Activated T-cell treated with anti-CD3 and anti-CD28 coated beads for 4 hours (primary cell): ENCODE measurements around the gene LIM2.
"Not testable (repeated sequence)": the region's sequence is repeated elsewhere in the genome, so short reads cannot be mapped to it uniquely, and the experiment has no call there.

ENCODE experiments used
- DNase-seq: peaks from one replicate; pipeline ENCODE4 v3.0.0-alpha.2; 2020

Gene LIM2, protein sequence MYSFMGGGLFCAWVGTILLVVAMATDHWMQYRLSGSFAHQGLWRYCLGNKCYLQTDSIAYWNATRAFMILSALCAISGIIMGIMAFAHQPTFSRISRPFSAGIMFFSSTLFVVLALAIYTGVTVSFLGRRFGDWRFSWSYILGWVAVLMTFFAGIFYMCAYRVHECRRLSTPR

GRCh38 chr19:51387924-51388389 lies at the start of gene LIM2:
Gene LIM2 (minus strand): TSS chr19:51387974. CDS start chr19:51387443, 531 bp downstream.
- no peak for DNase-seq

DNA sequence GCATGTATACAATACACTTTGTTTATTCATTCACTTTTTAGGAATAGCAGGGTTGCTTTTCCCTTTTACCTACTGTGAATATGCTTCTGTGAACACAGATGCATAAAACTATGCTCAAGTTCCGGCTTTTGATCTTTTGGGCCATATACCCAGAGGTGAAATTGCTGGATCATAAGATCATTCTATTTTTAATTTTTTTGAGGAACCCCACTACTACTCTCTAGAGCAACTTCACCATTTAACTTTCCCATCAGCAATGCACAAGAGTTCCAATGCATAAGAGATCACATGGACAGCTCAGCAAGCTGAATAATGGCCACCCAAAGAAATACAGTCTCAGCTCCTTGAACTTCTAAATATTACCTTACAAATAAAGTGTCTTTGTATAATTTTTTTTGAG lies 46.7 kb upstream of the LIM2 start:
- no peak for DNase-seq

- no peak for DNase-seq
Observed at GRCh38 chr19:51433043-51433442, 45.3 kb upstream of the LIM2 start.

GRCh38 chr19:51431124-51431523 lies 43.4 kb upstream of the LIM2 start:
- no peak for DNase-seq

DNA sequence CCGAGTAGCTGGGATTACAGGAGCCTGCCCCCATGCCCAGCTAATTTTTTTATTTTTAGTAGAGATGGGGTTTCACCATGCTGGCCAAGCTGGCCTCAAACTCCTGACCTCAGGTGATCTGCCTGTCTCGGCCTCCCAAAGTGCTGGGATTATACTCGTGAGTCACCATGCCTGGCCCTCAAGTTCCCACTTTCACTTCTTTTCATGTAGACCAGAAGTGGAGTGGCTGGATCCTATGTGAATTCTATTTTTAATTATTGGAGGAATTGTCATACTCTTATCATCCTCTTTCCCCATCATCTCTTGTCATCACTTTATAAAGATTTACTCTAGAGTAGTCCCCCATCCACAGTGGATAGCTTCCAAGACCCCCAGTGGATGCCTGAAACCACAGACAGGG lies 42.4 kb upstream of the LIM2 start:
- DNase-seq = no peak

DNA sequence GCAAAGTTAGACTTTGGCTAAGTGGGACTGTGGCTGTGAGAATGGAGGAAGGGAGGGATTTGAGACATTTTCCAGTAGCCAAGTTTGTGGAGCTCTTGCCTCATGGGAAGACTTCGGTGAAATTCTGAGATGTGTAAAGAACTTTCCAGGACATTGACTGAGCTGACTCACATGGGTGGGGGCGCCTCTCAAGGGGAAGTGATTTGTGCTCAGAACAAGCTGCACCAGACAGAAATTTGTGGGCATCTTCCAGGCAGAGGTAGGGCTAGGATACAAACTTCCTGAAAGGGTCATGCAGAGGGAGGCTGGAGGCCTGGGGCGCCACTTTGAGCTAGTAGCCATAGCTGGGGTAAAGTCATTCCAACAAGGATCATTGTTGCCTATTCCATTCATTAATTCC lies 39.4 kb upstream of the LIM2 start:
- DNase-seq = no peak

DNA sequence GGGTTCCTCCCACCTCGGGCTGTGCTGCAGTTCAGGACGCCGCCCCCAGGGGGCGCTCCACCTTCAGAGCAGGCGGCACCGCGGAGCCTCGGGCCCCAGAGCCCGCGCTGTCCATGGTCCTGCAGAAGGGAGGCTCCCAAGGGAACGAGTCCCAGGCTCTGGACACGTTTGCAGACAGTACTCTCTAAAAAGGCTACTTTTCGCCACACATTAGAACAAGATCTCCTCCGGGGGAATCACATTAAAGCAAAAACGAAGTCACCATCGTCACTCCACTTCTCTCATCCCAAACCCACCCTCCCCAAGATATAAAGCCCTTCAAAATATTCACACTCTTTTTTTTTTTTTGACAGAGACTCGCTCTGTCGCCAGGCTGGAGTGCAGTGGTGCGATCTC lies 34.3 kb upstream of the LIM2 start:
- peak; percentile 85 for DNase-seq

- DNase-seq = no peak
Observed at GRCh38 chr19:51421229-51422052, 33.7 kb upstream of the LIM2 start.

GRCh38 chr19:51420511-51420910 lies 32.7 kb upstream of the LIM2 start:
- not testable (repeated sequence) for DNase-seq

GRCh38 chr19:51418707-51419106 lies 30.9 kb upstream of the LIM2 start:
- DNase-seq = no peak

DNA sequence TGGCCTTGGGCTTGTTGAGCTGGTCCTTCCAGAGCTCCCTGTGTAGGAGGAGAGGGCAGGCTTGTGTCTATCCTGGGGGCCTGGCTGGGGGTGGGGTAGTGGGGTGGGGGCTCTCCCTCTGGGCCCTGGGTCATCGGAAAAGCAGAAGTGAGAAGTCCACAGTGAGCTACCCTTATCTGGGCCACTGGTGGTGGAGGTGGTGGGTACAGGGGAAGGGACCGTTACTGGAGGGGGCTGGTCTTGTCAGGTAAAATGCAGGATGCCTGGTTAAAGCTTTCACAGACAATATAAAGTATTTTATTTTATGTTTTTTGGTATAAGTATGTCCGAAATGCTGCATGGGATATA lies 30.0 kb upstream of the LIM2 start:
- DNase-seq = no peak

GRCh38 chr19:51417107-51417809 lies 29.5 kb upstream of the LIM2 start, which contains the start of gene SIGLEC10:
Gene SIGLEC10 (minus strand): TSS chr19:51417642. CDS start chr19:51417581, 61 bp downstream.
- DNase-seq = no peak

DNA sequence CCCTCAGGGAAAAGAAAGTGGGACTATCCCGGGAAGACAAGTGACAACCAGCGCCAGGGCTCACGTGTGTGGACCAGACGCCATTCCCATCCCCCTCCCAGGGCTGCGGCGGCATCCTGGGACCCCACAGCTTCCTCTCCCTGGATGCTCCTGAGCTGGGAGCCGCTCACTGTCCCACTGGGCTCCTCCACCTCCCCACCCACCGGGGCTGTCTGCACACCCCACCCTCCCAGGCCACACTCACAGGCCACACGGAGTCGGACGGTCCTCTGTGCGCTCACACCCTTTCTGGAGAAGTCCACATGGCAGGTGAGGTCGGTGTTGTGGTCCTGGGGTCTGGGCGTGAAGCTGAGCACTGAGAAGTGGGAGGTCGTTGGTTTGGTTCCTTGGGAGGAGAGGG lies 28.6 kb upstream of the LIM2 start:
- DNase-seq = not testable (repeated sequence)

DNA sequence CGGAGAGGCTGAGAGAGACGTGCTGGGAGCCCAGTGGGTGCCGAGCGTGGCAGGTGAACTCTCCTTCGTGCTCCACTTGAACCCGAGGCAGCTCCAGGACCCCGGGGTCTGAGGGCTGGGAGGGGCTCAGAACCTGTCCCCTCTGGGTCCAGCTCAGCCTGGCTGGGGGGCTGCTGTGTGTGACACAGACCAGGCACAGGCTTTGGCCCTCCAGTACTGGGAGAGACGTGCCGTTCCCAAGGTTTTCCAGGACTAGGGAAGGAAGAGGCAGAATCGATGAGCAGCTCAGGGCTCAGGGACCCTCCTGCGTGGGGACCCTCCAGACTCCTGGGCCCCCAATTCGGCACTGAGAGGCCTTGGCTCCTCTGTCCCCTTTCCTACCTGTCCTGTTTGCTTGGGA lies 27.4 kb upstream of the LIM2 start:
- no peak for DNase-seq

DNA sequence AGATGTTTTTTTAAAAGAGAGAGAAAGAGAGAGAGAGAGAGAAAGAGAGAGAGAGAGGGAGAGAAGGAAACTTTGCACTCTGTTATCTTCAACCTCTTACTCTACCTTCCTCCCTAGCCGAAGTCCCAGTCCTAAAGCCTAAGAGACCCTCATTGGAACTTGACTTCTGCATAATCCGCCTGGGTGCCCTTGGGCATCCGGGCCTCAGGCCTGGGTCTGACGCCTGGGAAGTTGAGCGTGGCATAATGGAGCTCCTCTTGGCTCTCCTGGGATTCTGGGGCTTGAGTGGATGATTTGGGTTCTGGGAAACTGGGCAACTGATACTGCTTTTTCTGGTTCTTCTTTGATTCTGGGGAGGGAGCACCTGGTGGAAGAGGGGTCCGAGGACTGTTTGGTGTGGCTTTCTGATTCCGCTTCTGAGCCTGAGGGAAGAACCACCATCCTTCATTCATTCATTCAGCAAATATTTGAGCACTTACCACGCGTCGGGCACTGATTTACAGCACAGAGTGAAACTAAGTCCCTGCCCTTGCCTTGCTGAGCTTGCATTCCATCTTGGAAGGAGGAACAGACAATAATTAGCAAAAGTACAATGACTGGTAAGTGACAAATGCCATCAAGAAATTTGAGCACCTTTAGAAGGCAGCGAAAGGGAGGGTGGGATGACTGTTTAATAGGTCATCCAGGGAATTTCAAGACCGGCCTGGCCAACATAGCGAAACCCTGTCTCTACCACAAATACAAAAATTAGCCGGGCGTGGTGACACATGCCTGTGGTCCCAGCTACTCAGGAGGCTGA lies 23.4 kb upstream of the LIM2 start:
- DNase-seq = no peak

DNA sequence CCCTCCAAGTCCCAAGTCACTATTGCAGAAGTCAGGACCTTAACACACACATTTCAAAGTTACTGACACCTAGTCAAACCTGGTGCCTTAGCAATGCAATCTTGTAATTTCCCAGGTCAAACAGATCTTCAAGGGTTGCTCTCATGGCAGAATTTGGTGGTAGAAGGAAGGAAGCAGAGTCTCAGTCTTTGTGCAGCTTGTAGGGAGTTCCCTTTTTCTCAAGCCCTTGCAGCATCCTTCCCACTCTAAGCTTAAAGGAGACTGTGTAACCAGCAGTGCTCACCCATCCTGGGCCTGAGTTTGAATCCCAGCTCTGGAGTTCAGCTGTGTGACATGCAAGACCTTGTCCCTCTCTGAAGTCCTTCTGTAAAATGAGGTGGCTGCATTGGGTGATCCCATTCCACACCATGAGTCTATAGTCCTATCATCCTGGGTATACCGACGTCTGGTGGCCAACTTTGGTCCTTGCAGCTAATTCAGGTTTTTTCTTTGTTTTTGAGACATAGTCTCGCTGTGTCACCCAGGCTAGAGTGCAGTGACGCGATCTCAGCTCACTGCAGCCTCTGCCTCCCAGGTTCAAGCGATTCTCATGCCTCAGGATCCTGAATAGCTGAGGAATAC lies 19.8 kb upstream of the LIM2 start:
- DNase-seq = no peak

DNA sequence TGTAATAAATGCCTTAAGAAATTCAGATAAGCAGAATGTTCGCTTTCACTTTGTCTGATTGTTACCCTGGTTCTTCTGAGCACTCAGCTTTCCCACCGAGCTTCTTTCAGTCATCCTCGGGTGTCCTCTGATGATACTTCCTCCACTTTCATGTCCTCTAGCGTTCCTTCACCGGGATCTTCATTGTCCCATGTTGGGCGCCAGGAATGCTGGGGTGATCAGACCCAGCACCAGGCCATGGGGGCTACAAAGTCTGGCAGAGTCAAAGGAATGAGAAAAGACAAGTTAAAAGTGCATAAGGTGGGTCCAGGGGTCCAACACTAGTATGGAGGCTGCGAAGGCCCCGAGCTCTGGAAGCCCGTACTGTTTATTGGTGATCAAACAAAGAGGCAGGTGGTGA lies 14.3 kb upstream of the LIM2 start:
- DNase-seq = no peak

- not testable (repeated sequence) for DNase-seq
Observed at GRCh38 chr19:51399936-51400335, 12.2 kb upstream of the LIM2 start.

GRCh38 chr19:51399231-51399630 lies 11.5 kb upstream of the LIM2 start:
- no peak for DNase-seq

DNA sequence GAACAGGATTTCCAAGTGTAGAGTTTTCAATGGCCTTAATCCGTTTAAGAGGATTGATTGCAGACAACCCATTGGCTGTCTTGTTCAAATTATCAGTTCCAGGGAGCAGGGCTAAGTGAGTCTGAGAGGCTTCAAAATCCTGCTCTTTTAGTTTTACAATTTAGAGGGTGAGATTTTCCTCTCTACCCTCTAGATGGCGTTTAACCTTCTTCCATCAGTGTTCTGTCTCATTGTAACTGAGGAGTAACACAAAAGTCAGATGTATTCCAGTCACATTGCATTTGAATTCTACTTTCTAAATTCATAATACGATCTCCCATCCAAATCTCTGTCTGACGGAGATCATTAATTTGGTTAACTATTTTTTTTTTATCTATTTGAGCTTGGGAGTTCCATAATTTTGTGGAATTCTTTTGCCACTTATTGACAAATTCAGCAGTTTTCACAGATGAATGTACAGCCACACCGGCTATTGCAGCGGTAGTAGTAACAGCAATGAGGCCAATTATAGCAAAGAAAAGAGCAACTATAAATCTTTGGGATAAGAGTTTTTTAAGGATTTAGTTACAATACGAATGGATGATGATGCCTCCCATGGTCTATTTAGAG lies 10.4 kb upstream of the LIM2 start:
- DNase-seq = no peak

- DNase-seq = not testable (repeated sequence)
Observed at GRCh38 chr19:51397453-51397852, 9.7 kb upstream of the LIM2 start.

- no peak for DNase-seq
Observed at GRCh38 chr19:51396175-51396574, 8.4 kb upstream of the LIM2 start.
